ENCODE results near the gene CFAP74.
"Not testable (repeated sequence)": the region's sequence is repeated elsewhere in the genome, so short reads cannot be mapped to it uniquely, and the experiment has no call there.

The CFAP74 gene

DNA sequence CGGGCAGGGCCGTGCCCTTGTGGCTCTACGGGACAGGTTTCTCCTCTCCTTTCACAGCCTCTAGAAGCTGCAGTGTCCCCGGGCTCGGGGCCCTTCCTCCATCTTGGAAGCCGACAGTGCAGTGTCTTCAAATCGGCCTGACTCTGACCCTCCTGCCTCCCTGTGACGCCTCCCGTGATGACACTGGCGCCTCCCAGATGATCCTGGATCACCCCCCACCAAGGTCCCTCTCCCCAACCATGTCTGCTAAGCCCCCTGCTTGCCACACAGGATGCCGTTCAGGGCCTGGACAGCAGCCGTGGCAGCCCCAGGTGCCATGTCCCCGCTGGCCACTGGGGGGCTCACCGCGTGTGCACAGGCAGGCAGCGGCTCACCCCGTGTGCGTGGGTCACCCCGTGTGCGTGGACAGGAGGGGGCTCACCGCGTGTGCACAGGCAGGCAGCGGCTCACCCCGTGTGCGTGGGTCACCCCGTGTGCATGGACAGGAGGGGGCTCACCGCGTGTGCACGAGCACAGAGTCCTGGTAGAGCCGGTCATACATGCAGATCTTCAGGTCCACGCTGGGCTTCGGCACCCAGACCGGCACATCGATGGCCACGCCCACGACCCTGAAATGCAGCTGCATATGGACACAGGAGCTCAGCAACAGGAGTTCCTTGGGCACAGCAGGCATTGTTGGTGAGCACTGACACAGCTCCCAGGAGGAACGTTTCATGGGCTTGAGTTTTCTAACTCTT lies 59.6 kb downstream of the CFAP74 start:
- DNase-seq = peak; percentile 57

DNA sequence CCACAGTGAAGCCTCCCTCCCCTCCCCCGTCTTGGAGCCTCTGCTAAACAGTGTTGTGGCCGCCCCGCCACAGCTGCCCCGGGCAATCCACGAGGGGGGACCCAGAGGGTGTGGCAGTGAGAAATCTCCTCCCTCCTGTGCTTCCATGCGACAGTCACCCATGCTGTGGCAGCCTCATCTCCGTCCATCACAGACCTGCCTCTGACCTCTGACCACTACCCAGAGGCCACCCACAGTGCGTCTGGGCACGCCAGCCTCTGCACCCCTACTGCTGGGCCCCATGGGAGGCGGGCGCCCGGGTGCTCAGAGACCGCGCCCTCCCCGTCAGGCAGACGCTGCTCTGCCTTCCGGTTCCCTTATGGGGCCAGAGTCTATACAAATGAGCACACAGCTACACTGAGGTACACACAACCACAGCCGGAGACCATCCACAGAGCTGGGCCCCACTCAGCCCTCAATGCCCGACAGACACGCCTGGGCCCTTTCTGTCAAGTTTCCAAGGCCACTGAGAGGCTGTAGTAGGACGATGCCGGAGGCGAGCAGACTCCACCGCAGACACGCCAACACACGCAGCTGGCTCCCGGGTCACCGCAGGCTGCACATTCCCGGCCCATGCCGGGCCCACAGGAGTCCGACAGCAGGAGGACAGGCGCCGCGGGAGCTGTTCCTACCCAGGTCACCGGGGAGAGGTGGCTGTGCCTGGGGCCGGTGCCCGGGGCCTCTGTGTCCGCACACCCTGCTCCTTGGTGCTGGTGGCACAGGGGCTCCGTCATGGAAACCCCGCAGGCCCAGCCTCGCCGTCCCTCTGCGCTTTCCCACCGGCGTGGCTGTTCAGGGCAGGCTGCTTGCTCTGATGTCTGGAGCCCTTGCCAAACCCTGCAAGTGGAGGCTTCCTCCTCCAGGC lies 60.6 kb downstream of the CFAP74 start:
- DNase-seq = no peak

DNA sequence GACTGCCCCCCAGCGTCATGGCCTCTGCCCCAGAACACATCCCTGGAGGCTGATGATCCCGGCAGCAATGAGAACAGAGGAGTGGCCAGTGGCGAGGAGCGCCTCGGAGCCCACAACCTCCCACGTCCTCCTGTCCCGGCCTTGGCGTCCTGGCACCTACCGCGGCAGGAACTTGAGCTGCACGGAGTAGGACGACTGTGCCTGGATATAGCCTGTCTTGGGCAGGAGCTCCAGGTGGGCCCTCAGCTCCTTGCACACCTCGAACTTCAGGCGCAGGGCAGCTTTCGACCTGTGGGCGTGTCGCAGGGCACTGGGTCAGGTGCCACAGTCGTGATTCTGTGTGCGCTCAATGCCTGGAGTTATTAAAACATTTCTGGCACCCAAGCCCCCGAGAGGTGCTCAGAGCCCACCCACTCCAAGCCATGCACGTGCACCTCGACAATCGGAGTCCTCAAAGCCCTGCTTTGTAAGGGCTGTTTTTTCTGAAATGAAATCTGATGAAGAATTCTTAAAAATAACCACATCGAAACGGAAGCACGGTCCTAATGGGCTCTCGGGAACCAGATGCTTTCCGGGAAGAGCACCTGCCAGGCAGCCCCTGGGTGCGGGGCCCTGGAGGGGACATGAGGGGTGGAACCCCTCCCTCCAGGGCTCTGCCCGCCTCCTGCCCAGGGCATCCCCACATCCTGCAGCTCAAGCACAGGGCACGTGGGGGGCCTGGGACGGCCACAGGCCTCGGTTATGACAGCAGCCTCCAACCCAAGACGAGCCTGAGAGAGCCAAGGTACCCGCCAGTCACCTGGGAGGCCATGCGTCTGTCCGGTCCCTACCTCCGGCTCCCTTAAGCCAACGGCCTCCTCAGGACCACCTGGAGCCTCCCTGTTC lies 61.5 kb downstream of the CFAP74 start:
- no peak for DNase-seq

DNA sequence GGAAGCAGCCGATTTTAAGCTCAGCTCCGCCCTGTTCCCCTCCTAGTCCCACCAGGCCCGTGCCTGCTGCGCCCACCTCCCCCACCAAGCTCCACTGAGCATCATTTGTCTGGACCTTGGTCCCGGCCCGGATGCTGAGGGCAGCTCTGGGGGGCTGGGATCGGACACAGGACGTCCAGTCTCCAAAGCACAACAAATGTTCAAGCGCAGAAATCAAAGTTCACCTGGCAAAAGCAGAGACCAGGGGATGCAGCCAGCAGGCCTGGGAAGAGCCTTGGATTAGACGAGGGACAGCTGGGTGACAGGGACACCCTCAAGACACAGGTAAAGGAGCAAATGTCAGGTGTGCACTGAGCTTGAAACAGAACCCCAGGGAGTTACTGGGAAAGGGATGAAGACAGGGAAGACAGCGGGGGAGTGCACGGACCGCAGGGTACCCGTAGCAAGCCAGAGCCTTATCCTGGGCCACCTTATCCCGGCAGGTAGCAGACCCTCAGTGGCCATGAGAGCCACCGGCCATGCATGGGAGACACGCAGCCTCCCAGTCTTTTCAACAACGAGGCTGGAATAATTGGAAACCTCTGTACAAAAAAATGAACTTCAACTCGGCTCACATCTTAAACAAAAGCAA lies 62.3 kb downstream of the CFAP74 start:
- DNase-seq = no peak

DNA sequence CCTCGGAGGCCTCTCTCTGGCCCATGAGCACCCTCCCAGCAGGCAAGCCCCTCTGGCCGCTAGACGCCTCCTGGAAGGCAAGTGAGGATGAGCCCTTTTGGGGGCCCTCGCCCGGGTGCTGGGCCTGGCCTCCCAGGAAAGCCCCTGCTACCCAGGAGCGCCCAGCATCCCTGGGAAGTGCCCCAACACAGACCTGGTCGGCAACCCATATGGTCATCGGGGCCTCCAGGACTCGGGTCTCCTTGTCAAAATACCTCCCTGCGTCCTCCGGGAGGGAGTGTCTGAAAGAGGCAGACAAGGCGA lies 63.5 kb downstream of the CFAP74 start:
- DNase-seq = no peak

DNA sequence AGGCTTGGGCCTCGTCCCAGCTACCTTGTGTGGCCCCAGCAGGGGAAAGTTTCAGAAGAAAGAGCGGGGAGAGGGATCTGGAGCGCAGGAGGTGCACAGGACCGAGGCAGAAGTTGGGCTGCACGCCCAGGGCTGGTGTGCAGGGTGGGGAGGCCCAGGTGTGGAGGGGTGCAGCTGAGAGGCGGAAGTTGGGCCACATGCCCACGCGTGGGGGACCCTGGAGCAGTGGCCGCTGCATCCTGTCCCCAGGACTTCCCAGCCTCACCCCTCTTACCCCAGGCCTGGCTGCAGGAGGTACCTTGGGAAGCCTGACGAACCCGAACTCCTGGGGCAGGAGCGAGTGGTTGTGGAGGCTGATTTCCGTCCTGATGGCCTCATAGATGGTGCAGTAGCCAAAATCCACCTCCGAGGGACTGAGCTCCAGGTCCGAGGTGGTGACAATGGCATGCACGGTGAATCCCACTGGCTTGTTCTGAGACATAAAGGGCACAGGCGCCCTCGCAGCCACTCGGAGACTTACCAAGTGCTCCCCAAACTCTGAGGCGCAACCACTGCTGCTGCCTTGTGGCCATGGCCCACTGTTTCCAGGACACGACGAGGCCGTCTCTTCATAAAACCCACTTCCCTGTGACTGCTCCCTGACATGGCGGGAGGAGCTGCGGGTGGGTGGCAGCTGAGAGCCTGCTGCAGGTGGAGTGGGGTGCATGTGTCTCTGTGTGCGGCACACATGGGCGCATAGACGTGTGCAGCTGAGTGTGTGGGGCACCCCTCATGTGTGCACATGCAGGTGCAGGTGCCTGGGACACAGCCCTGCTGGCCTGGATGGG lies 64.1 kb downstream of the CFAP74 start:
- DNase-seq = no peak

DNA sequence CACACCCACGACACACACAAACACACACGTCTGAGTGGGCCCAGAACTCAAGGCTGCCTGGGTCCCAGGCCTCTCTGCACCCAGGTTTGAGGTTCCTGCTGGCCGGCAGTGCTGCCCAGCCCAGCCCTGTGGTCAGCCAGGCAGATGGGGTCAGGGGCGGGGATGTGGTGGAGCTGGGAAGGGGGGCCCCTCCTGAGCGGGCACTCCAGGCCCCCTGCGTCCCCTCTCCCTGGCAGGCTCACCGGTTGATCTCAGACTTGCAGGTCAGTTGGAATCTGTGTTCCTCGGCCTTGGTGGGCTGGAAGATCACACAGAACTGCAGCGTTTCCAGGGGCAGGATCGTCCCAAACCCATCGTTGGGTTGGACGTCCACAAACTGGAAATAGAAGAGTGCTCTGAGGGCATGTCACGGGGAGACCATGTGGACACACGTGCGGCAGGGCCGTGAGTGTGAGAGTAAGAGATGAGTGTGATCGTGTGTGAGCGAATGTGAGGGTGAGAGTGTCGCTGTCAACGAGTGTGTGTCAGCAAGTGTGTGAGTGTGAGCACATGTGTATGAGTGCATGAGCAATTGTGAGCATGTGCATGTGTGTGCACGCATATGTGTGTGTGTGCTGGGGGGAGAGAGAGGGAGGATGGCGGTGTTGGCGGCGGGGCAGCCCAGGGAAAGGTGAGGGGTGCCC lies 64.8 kb downstream of the CFAP74 start:
- no peak for DNase-seq

DNA sequence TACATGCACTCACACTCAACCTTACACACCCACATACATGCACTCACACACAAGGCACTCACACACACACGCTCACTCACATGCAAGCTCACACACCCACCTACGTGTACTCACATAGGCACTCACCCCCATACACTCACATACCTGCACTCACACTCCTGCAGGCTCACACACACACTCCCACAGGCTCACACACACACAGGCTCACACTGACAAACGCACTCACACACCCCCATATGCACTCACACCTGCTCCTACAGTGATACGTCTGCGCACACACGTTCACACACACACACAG lies 65.4 kb downstream of the CFAP74 start:
- DNase-seq = no peak

DNA sequence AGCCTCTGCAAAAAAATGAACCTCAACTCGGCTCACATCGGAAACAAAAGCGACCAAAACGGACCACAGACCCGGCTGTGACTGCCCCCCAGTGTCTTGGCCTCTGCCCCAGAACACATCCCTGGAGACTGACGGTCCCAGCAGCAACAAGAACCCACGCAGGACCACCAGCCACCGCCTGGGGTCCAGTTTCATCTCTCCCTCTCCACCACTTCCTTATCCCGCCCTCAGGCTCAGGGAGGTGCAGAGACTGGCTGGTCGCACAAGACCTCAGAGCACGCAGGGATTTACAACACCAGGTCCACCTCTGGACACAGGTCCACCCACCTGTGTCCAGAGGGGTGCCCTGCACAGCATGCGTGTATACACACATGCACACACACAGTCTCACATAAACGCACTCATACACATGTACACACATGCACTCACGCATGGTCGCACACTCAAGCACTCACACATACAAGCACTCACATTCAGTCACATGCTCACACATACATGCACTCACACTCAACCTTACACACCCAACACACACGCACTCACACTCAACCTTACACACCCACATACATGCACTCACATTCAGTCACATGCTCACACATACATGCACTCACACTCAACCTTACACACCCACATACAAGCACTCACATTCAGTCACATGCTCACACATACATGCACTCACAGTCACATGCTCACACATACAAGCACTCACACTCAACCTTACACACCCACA lies 65.9 kb downstream of the CFAP74 start:
- no peak for DNase-seq

DNA sequence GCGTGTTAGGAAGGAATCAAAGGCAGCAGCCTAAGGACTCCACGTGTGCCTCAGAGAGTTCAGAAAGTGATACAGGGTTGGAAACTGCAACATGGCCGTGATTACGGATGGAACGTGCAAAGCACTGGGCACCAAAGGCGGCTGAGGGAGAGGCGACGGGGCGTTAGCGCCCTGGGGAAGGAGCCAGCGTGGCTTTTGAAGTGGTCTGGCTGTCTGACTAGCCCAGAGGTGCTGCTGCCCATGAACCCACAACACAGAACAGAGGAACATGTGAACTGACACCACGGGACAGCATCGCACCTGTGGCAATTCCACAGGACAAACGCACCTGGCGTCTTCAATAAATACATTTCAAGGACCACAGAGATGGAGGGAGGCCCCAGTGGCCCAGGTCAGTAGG lies 66.5 kb downstream of the CFAP74 start:
- DNase-seq = no peak

DNA sequence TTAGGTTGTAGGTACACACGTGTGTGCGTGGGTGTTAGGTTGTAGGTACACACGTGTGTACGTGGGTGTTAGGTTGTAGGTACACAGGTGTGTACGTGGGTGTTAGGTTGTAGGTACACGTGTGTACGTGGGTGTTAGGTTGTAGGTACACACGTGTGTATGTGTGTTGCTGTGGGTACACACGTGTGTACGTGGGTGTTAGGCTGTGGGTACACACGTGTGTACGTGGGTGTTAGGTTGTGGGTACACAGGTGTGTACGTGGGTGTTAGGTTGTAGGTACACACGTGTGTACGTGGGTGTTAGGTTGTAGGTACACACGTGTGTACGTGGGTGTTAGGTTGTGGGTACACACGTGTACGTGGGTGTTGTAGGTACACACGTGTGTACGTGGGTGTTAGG lies 68.7 kb downstream of the CFAP74 start:
- not testable (repeated sequence) for DNase-seq

DNA sequence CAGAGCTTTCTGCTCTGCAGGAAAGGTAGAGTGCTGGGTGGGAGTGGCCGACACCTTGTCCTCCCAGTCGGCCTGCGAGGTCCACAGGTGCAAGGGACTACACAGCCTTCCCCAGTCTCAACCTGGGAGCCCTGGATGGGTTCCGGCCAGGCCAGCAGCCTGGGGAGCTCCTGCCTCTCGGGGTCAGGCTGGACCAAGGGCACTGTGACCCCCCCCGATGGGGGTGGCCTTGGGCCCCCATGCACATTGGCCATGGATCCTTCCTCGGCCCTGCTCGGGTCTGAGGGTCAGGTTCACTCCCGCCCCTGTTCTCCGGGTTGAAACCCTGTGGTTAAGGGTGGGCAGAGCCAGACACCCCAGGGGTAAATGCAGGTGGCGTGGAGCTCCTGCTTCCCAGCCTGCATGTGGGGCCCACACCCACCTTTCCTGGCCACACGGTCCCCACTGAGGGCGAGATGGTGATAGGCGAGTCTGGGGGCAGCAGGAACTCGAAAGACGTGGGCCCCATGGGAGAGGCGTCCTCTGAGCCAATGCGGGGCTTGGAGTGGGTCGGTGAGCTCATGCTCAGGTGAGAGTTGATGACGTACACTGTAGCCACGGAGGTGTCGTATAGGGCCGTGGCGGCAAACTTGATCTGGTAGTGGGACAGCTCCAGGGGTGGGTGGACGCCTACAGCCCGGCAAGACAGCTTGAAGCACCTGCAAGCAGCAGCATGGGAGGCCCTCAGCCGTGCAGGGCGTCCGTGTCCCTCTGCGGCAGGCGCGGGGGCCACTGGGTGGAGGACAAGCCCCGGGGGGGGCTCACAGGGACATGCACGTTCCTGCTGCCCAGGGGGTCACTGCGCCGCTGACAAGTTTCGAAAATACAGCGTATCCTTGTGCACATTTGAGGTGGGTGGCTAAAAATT lies 73.7 kb downstream of the CFAP74 start:
- no peak for DNase-seq

DNA sequence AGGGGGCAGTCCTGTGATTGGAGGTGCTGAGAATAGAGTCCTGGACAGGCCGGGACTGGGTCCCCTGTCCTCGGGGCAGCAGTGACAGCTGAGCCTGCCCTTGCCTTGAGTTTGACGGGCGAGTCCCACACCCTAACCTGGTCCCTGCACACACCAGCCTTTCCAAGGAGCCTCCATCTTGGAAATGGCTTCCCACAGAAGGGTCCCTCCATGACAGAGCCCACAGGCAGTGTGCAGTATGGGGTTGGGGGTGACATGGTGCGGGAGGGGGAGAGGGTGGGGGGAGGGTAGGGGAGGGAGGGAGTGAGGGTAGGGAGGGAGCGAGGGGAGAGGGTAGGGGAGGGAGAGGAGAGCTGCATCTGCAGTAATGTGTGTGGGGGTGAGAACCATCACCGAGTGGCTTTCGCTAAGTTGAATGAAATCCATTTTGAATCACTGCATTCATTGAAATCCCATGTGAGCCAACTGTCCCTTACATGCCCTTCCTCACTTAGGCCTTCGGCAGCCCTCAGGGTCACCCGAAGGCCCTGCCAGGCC lies 74.4 kb downstream of the CFAP74 start:
- DNase-seq = no peak

DNA sequence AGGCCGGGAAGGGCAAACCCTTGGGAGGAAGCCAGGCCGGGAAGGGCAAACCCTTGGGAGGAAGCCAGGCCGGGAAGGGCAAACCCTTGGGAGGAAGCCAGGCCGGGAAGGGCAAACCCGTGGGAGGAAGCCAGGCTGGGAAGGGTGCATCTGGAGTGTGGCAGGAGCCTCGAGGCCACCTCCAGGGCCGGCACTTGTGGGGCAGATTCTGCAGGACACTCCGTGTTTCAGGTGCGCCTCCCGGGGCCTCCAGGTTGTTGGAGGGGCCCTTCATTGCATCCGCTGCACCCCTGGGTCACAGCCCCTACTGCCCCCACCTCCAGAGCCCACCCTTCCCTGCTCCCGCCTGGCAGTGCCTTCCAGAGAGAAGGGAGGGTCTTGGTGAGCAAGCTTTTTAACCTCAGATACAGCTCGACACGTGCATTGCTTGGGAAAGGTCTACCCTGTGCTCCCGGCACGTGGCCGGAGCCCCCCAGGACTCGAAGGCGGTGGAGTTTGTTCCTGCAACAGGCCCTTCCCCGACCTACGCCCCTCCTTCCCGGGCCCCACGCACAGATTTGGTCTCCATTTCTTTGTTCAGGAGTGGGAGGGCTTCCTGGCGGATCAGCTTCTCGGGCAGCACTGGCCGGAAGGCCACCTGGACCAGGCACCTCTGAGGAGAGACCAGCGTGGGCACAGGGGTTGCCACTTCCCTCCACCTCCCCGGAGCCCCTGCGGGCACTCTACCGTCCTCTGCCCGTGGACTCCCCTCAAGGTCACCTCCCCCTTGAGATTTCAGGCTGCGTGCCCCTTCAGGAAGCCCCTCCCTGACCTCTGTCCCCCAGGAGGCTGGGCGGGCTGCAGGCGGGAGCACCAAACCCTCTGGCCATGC lies 75.1 kb downstream of the CFAP74 start:
- no peak for DNase-seq

DNA sequence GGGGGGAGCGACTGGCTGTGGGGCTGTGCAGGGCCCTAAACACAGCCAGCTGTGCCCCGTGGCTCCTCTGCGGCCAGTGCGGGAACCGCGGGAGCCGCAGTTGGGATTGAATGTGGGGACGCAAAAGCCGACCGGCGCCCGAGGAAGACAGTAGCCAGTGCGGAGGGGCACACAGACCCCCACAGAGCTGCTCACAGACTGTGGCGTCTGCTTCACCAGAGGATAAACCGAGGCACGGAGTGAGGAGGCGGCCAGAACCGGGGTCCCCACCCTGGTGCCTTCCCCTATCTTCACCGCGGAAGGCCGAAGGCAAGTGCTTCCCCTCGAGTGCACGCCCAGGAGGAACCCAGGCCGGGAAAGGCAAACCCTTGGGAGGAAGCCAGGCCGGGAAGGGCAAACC lies 75.8 kb downstream of the CFAP74 start:
- DNase-seq = no peak

DNA sequence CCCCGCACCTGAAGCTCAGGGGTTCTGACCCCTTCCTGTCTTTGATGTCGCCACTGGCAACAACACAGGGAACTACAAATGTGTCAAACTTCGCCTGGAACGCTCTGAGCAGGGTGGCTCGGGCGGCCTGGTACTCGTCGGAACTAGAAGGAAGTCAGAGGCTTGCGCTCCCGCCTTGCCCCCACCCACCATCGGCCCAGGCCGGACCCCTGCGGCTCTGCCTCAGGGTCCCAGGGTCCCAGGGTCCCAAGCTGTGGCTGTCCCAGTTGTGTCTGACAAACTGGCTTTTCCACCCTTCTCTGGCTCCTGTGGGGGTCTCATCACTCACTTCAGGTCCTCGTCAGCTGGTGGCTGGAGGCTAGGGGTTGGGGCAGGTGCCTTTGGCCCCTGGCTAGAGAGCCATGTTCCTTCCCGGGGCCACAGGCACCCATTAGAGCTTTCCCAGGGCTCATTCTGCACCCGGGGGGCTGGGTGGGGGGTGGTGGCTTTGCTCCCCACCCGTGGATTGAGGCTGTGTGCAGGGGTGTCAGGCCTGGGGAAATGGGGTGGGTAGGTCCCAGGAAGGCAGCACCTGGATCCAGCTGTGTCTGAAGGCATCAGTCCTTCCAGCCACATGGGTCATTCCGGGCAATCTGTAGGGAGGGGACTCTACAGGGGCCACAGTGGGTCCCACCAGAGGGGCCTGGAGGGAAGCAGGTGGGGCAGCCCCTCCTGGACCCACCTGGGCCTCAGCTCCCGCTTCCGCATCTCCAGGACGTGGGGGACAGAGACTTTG lies 76.5 kb downstream of the CFAP74 start:
- DNase-seq = no peak

DNA sequence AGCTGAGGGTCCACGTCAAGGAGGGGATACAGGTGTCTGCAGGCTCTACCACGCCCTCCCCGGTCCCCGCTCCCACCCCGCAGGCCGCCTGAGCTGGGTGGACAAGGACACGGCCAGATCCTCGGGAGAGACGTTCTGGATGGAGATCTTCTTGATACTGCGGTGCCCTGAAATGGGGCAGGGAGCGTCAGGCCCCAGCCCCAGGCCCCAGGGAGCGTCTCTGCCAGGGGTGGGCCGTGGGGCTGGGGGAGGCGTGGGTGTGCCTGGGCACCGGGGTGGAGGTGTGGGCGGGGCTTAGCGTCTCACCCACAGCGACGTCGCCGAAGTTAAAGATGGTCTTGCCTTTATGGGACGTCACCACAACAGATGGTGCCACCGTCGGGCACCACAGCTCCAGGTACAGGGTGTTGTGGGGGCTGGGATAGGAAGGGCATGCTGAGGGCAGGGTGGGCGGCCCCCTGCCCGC lies 77.2 kb downstream of the CFAP74 start:
- no peak for DNase-seq

All from OCI-M1 (cell line).